Measurements from ENCODE around the gene IAPP.
"Not testable (repeated sequence)": the region's sequence is repeated elsewhere in the genome, so short reads cannot be mapped to it uniquely, and the experiment has no call there.

Gene IAPP

GRCh38 chr12:21381320-21381719 lies 8.6 kb downstream of the IAPP start:
- DNase-seq (ENCODE audit: low read depth): not testable (repeated sequence)

- no peak for DNase-seq (ENCODE audit: low read depth)
Measured at GRCh38 chr12:21384261-21384660, 11.6 kb downstream of the IAPP start.

- no peak for DNase-seq (ENCODE audit: low read depth)
Measured at GRCh38 chr12:21387174-21387573, 14.5 kb downstream of the IAPP start.

DNA sequence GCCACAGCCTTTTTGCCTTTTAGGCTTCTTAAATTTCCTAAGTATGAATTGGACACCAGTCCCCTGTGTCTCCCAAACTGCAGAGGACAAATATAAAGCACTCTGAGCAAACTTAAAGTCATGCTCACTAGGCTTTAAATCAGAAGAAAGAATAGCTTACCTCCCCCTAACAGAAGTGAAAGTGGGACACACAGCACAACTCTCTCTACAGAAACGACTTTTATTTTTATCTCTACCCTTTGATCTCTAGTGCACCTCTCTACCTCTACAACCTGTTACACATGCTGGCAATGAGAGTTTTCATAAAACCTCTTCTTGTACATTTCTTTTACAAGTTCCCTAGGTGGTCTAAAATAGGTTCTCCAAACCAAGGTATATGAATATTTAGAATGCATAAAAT lies 19.7 kb downstream of the IAPP start:
- no peak for DNase-seq (ENCODE audit: low read depth)

DNA sequence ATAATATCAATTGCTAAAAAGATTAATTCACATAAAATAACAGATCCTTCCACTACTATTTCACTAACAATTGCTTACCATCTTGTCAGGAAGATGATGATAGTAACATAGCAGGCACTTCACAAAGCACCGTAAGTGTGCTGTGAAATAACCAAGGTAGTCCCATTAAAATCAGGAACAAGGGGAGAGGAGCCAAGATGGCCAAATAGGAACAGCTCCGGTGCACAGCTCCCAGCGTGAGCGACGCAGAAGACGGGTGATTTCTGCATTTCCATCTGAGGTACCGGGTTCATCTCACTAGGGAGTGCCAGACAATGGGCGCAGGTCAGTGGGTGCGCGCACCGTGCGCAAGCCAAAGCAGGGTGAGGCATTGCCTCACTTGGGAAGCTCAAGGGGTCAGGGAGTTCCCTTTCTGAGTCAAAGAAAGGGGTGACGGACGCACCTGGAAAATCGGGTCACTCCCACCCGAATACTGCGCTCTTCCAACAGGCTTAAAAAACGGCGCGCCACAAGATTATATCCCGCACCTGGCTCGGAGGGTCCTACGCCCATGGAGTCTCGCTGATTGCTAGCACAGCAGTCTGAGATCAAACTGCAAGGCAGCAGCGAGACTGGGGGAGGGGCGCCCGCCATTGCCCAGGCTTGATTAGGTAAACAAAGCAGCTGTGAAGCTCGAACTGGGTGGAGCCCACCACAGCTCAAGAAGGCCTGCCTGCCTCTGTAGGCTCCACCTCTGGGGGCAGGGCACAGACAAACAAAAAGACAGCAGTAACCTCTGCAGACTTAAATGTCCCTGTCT lies 22.3 kb downstream of the IAPP start:
- not testable (repeated sequence) for DNase-seq (ENCODE audit: low read depth)

DNA sequence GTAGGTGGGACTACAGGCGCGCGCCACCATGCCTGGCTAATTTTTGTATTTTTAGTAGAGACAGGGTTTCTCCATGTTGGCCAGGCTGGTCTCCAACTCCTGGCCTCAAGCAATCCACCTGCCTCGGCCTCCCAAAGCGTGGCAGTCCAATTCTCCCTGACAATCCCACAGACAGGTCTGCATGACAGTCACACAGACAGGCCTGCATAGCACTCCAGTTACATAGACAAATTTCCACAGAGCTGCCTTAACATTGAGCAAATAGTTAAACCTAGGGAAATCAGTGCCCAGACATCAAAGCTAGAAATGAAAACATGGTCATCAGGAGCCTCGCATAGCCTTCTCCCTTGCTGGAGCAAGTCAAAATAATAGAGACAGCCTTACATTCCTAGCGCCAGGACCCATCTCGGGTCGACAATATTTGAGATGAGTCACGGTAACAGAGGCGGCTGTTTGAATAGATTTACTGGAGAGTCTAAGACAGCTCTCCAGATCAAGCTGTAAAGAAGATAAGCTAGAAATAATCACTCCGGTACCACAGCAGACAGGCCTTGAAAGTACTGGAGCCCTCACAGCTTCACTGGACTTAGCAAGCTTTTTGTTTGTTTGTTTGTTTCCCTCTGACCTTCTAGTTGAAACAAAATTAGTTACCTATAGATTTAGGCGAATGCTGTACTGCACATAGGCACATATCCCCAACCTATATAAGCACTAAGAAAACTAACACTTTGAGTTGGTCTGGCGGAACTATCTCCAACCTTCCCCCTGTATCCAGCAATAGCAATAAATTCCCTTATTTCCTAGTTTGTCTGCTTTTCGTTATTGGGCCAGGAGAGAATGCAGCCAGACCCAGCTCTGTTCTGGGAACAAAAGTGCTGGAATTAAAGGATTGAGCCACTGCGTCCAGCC lies 40.9 kb downstream of the IAPP start:
- DNase-seq (ENCODE audit: low read depth): no peak

DNA sequence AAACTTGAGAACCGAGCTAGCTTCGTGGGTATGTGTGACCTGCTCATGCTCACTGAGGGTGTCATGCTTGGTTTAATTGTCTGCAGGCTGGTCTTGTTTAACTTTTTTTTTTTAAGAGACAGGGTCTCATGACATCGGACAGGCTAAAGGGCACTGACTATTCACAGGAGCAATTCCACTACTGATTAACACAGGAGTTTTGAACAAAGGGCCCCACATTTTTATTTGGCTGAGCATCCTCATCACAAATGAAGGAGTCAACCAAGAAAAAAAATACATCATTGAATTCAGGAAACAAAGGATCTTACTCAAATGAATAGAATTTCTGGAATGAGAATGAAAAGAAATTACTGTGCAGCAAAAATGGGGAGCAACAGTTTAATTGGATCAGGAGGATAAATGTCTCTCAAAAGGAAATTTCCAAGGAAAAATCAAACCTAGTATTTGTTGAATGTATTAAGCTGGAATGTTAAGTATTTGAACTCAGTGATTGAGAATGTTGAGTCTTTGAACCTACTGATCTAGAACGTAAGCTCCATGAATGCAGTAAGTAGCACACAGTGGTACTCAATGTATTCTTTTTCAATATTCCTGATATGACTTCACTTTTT lies 43.9 kb downstream of the IAPP start:
- no peak for DNase-seq (ENCODE audit: low read depth)

DNA sequence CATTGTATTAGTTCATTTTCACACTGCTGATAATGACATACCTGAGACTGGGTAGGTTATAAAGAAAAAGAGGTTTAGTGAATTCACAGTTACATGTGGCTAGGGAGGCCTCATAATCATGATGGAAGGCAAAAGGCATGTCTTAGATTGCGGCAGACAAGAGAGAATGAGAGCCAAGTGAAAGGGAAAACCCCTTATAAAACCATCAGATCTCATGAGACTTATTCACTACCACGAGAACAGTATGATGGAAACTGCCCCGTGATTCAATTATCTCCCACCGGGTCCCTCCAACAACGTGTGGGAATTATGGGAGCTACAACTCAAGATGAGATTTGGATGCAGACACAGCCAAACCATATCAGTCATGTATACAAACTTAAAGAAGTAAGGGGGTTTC lies 45.7 kb downstream of the IAPP start:
- DNase-seq (ENCODE audit: low read depth): not testable (repeated sequence)

DNA sequence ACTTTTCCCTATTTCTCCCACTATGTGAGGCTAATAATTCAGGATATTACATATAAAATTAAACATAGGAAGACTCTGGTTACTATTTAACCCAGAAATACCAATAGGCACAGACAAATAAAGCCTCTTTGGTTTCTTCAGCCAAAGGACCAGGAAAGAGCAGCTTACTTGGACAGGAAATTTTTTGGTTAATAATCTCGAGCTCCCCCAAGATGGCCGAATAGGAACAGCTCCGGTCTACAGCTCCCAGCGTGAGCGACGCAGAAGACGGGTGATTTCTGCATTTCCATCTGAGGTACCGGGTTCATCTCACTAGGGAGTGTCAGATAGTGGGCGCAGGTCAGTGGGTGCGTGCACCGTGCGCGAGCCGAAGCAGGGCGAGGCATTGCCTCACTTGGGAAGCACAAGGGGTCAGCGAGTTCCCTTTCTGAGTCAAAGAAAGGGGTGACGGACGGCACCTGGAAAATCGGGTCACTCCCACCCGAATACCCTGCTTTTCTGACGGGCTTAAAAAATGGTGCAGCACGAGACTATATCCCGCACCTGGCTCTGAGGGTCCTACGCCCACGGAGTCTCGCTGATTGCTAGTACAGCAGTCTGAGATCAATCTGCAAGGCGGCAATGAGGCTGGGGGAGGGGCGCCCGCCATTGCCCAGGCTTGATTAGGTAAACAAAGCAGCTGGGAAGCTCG lies 46.5 kb downstream of the IAPP start:
- DNase-seq (ENCODE audit: low read depth): not testable (repeated sequence)

DNA sequence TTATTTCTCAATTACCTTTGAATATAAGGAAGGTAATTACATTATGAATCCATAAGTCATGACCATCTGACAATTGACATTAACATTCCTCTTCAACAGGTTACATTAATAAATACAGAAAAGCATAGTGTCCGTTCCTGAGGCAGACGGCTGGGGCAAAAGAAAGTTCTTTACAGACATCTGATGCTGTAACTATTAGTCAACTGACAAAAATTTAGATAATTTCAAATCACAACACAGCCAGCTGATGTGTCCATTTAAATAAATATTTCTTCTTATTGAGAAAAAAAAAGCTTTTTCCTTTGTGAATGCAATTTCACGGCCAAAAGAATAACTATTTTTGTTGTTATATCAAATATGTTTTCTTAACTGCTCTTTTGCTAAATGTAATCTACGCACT lies 55.5 kb downstream of the IAPP start:
- no peak for DNase-seq (ENCODE audit: low read depth)
